SH-SY5Y (cell line): Measurements from ENCODE around the gene IL32.

Experiments used
- GATA2 ChIP-seq: IDR thresholded peaks from 2 replicates; pipeline ENCODE4 v1.6.1; 2011; ENCODE audit warnings: mild to moderate bottlenecking, low read depth, low read length
- GATA3 ChIP-seq: IDR thresholded peaks from 2 replicates; pipeline ENCODE4 v1.6.1; 2011; ENCODE audit warnings: low read depth, mild to moderate bottlenecking, low read length, moderate library complexity

GRCh38 chr16:3071655-3072054 is 6.2 kb downstream of the IL32 start:
- TF ChIP-seq GATA3 (no peak), GATA2 (no peak)
